PFSK-1 (cell line): ENCODE data around the gene THRB.

ENCODE experiments used
- POLR2AphosphoS5 ChIP-seq: IDR thresholded peaks from 2 replicates; pipeline ENCODE4 v1.6.1; 2012; ENCODE audit warnings: low read depth, mild to moderate bottlenecking, control low read depth, low read length, moderate library complexity
- SIN3A ChIP-seq: IDR thresholded peaks from 2 replicates; pipeline ENCODE4 v1.6.1; 2012; ENCODE audit warnings: mild to moderate bottlenecking, low read length, moderate library complexity, borderline replicate concordance; ENCODE audit not compliant: insufficient read depth

- TF ChIP-seq SIN3A (no peak), POLR2AphosphoS5 (no peak)
Measured at GRCh38 chr3:24340966-24341365, 153.7 kb downstream of the THRB start.
